Limb (tissue), 2 donors: ENCODE data around the gene CNOT6.
"Not testable (repeated sequence)": the region's sequence is repeated elsewhere in the genome, so short reads cannot be mapped to it uniquely, and the experiment has no call there.

Experiments
- DNase-seq, 2 donors: peaks; one replicate each; pipeline ENCODE4 v3.0.0-alpha.2; 2016; ENCODE audit errors: extremely low spot score in 2 of 2

Gene CNOT6

GRCh38 chr5:180516440-180516839 lies 22.3 kb downstream of the CNOT6 start:
- DNase-seq = no peak

DNA sequence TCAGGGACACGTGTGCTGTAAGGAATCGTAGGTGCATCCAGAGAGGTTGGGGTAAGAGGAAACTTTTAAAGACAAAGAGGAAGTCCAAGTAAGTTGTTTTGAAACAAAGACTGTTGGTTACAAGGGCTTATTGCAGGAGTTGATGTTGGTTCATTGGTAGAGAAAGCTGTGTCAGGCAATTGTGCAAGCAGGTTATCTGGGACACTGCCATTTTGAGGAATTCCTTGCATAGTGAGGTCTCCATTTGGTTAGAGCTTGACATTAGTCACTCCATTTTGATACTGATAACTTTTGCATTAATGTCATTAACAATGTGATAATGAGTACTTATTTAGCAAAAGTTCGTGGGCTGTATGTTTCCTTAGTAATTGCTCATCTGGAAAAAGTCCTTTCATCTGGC lies 24.9 kb downstream of the CNOT6 start:
- DNase-seq = no peak

GRCh38 chr5:180521101-180521500 lies 26.9 kb downstream of the CNOT6 start:
- no peak for DNase-seq

GRCh38 chr5:180521591-180521990 lies 27.4 kb downstream of the CNOT6 start:
- no peak for DNase-seq

- no peak for DNase-seq
Observed at GRCh38 chr5:180522330-180522729, 28.2 kb downstream of the CNOT6 start.

DNA sequence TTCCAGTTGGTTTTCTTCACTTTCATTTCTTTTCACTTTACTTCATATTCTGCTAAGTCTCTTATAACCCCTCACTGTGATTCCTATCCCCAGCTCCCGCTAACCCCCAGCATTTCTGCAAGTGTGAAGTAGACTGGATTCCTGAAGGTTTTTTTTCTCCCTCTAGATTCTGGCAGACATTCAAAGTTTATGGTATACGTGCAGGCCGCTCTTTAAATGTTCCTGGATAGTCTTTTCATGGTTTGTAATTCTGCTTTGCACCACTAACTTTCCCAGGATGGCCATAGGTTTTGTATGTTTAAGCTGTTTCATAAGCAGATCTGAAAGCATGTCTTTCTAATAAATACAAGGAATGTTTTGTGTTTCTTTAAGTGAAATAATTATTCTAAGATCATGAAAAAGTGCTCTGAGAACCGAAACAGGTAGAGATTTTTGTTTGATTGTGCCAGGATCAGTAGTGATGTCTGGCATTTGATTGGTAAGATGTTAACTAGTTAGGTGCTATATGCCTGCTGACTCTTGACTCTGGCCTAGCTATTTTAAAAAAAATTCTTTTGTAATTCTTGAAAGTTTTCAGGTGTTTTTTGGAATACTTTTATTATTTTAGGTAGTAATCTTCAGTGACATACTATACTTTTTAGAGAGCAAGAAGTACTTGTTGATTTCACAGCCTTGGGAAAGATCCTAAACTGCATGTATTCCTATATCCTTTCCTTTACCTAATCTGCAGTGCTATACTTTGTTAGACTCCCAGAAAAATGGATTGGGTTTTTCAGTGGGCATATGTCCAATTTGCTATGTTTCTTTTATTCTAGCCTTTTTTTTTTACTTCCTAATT lies 29.7 kb downstream of the CNOT6 start:
- DNase-seq = peak; percentile 46 to 70

DNA sequence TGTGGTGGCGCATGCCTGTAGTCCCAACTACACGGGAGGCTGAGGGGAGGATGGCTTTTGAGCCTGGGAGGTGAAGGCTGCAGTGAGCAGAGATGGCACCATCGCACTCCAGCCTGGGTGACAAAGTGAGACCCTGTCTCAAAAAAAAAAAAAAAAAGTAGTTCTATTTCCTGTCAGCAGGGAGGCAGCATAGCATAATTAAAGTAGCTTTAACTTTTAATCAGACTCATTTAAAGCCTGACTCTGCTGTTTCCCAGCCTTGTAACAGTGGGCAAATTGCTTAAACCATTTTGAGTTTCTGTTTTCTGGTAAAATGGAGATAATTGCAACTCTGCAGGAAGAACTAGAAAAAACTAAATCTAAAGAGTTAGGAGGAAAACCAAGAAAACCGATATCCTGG lies 31.2 kb downstream of the CNOT6 start:
- DNase-seq = no peak

DNA sequence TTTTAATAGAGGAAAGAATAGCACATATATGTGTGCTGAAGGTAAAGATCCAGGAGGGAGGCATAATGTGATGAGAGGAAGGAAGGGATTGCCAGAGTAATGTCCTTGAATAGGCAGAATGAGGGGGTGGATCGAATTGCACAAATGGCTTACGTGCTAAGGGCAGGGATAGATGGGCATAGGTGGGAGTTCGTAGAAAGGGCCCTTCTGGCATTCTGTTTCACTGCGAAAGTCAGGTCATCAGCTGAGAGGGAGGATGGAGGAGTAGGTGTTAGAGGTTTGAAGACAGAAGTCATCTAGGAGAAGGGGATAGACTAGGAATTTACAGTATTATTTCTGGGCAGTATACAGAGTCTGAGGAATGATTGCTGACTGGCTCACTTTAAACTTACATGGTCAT lies 32.1 kb downstream of the CNOT6 start:
- DNase-seq = no peak

DNA sequence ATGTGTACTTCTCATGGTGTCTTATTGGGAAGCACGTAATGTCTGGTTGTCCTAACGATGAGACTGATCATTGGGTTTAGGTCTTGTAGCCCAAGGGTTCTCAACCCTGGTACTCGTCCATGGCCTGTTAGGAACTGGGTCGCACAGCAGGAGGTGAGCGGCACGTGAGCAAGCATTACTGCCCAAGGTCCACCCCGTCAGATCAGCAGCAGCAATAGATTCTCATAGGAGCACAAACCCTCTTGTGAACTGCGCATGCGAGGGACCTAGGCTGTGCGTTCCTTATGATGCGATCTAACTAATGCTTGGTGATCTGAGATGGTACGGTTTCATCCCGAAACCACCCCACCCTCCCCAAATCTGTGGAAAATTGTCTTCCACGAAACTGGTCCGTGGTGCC lies 33.5 kb downstream of the CNOT6 start:
- DNase-seq = no peak

GRCh38 chr5:180531036-180531585 lies 36.9 kb downstream of the CNOT6 start:
- not testable (repeated sequence) for DNase-seq

DNA sequence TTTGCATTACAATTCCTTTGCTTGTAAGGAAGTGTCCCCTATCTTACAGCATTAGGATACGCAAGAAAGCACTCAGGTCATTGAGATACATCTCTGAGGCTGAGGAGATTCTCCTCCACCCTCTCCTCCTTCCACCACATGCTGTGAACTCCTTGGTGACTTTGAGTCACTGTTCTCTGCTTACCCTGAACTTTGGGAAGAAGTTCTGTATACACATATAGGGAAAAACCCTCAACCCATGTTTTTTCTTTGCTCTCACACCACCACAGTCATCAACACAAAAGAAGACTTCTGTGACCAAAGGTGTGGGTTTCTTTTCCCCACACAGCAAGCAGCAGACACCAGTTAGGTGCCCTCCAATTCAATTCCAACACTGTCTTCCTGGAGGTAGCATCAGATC lies 38.1 kb downstream of the CNOT6 start:
- DNase-seq = no peak

- DNase-seq = no peak
Observed at GRCh38 chr5:180533845-180534244, 39.7 kb downstream of the CNOT6 start.

- no peak for DNase-seq
Observed at GRCh38 chr5:180535573-180535972, 41.4 kb downstream of the CNOT6 start.

- no peak for DNase-seq
Observed at GRCh38 chr5:180540050-180540694, 46.0 kb downstream of the CNOT6 start.

- no peak for DNase-seq
Observed at GRCh38 chr5:180541710-180542109, 47.5 kb downstream of the CNOT6 start.

- DNase-seq = no peak
Observed at GRCh38 chr5:180545248-180545647, 51.1 kb downstream of the CNOT6 start.

- no peak for DNase-seq
Observed at GRCh38 chr5:180548563-180548962, 54.4 kb downstream of the CNOT6 start.

DNA sequence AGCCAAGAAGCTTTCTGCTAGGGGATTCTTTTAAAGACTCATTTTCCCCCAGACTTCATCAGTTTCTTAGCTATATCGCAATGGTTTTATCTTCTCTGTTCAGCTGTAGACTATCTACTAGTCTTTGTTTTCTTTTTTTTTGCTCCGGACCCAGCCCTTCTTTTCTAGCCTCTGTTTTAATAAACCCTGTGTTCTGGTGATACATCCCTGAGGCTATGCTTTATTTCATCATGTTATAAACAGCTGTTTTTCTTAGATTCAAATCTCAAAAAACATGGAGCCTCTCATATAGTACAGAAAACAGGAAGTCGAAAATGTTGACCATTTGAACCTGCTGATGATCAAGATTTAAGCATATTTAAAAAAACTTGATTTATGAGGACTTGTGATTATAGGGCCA lies 59.4 kb downstream of the CNOT6 start:
- DNase-seq = no peak

DNA sequence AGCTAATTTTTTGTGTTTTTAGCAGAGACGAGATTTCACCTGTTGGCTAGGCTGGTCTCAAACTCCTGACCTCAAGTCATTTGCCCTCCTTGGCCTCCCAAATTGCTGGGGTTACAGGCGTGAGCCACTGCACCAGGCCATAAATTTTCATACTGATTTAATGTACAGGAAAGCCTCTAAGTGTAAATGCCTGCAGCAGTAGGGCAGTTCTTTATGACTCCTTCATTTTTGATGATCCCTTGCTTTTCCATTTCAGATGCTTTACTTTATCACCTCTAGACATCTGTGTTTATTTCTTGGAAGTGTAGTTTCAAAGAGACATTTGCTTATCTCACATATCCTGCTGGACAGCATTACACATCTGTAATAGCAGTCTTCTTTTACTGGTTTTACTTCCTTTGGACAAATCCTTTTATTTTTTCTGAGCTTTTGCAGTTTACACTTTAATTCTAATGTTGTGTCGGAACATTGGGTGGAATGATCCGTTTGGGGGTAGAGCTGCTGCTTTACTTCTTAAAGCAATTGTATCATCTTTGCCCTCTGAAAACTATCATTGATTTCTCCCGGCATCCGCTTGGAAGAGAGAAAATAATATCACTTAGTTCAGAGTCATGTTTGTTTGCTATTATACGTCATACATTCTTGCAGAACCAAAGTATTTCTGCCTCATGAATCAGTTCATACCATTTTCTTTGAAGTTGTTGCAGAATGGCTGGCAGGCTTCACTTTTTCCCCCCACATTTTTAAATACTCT lies 61.2 kb downstream of the CNOT6 start:
- DNase-seq = no peak

DNA sequence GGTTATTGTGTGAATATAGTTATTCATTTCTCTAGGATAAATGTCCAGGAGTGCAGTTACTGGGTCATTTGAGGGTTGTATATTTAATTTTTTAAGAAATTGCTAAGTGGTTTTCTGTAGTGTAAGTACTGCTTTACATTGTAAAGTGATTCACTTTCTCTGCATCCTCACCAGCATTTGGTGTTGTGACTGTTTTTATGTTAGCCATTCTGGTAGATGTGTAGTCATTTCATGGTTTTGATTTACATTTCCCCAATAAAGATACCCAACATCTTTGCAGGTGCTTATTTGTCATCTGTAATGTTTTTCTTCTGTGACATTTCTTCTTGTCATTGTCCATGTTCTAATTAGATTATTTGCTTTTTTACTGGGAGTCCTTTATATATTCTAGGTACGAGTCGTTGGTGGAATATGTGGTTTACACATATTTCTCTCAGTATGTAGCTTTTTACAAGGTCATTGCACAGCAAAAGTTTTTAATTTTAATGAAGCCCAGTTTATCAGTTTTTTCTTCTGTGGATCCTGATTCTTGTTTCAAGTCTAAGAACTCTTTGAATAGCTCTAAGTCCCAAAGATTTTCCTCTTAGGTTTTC lies 63.1 kb downstream of the CNOT6 start:
- no peak for DNase-seq

GRCh38 chr5:180558232-180558631 lies 64.1 kb downstream of the CNOT6 start:
- DNase-seq = no peak

DNA sequence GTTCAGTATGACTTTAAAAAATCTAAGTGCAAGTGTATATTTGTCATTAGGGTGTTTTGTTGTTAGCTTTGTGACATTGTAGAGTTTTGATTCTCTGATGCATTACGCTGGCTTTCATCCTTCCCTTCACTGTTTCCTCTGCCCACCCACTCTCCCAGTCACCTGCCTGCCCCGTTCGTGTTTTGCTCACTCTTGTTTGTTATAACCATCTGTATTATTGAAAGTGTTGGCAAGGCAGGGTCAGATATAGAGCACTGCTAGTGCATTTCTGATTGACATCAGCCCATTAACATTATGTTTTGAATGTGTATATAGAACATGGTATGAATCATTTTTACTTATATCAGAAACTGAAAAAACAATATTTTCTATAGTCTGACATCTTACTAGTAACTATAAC lies 69.8 kb downstream of the CNOT6 start:
- no peak for DNase-seq
